GM23338 (cell line): Measurements from ENCODE around the gene KAT2B. TPM values are rescaled to one million over a fixed set of nuclear protein-coding genes. Genes with fewer than 3 reads are reported as not detected.

ENCODE experiments used
- ATAC-seq: fragments of 200-7000 bp; cut with Tn5 transposase; 3 replicates; pipeline ENCODE4 v1.9.1; 2020
- DNase-seq: peaks from one replicate; pipeline ENCODE4 v3.0.0-alpha.2; 2015; ENCODE audit warnings: low spot score
- H2AFZ ChIP-seq: fragments of 200-600 bp; sonication (generic); 2 replicates; pipeline ENCODE4 v1.8.0; 2016; ENCODE audit warnings: antibody characterized with exemption, mild to moderate bottlenecking, moderate library complexity
- H3F3A ChIP-seq: fragments of 200-600 bp; sonication (generic); replicated peaks from 2 replicates; pipeline ENCODE4 v1.8.0; 2017; ENCODE audit warnings: antibody characterized with exemption, mixed run types, low read depth
- H3K27ac ChIP-seq: fragments of 200-600 bp; sonication (generic); 2 replicates; pipeline ENCODE4 v1.6.1; 2016; ENCODE audit warnings: low read depth
- H3K27me3 ChIP-seq: fragments of 200-600 bp; sonication (generic); 2 replicates; pipeline ENCODE4 v1.8.0; 2016; ENCODE audit warnings: mild to moderate bottlenecking, mixed run types, moderate library complexity; ENCODE audit not compliant: insufficient read depth
- H3K36me3 ChIP-seq: fragments of 200-600 bp; sonication (generic); 2 replicates; pipeline ENCODE4 v1.8.0; 2016; ENCODE audit warnings: mild to moderate bottlenecking; ENCODE audit not compliant: insufficient read depth
- H3K4me1 ChIP-seq: fragments of 200-600 bp; sonication (generic); 2 replicates; pipeline ENCODE4 v1.8.0; 2016; ENCODE audit warnings: mild to moderate bottlenecking, moderate library complexity; ENCODE audit not compliant: insufficient read depth
- H3K4me2 ChIP-seq: fragments of 200-600 bp; sonication (generic); 2 replicates; pipeline ENCODE4 v1.7.1; 2017; ENCODE audit warnings: mixed run types
- H3K4me3 ChIP-seq: fragments of 200-600 bp; sonication (generic); 2 replicates; pipeline ENCODE4 v1.6.1; 2016; ENCODE audit warnings: mixed run types
- H3K79me2 ChIP-seq: fragments of 200-600 bp; sonication (generic); replicated peaks from 2 replicates; pipeline ENCODE4 v1.8.0; 2017; ENCODE audit warnings: mild to moderate bottlenecking; ENCODE audit not compliant: insufficient read depth
- H3K9me2 ChIP-seq: fragments of 200-600 bp; sonication (generic); 2 replicates; pipeline ENCODE4 v1.8.0; 2017; ENCODE audit not compliant: insufficient read depth
- H4K20me1 ChIP-seq: fragments of 200-600 bp; sonication (generic); replicated peaks from 2 replicates; pipeline ENCODE4 v1.8.0; 2017; ENCODE audit warnings: mild to moderate bottlenecking; ENCODE audit not compliant: insufficient read depth
- H3K27ac Mint-ChIP-seq: 2 replicates; pipeline ENCODE4 v1.8.0; 2020; ENCODE audit warnings: inconsistent platforms, mild to moderate bottlenecking, moderate library complexity, mixed read lengths
- H3K27me3 Mint-ChIP-seq: 3 replicates; pipeline ENCODE4 v1.8.0; 2022; ENCODE audit warnings: low read depth, mild to moderate bottlenecking, moderate library complexity, mixed read lengths, inconsistent platforms; ENCODE audit not compliant: insufficient read depth, poor library complexity
- H3K36me3 Mint-ChIP-seq: 3 replicates; pipeline ENCODE4 v1.8.0; 2021; ENCODE audit warnings: low read depth, mild to moderate bottlenecking, inconsistent platforms, moderate library complexity, mixed read lengths
- H3K4me1 Mint-ChIP-seq: 3 replicates; pipeline ENCODE4 v1.8.0; 2020; ENCODE audit warnings: mild to moderate bottlenecking, inconsistent platforms, mixed read lengths
- H3K4me3 Mint-ChIP-seq: 3 replicates; pipeline ENCODE4 v1.8.0; 2021; ENCODE audit warnings: moderate library complexity, mild to moderate bottlenecking, inconsistent platforms, mixed read lengths
- H3K9me3 Mint-ChIP-seq: 3 replicates; pipeline ENCODE4 v1.8.0; 2020; ENCODE audit warnings: moderate library complexity, mild to moderate bottlenecking, inconsistent platforms, mixed read lengths
- CREB1 ChIP-seq: fragments of 250-450 bp; sonication (Bioruptor Pico); IDR thresholded peaks from 2 replicates; pipeline ENCODE4 v1.5.0; 2020; ENCODE audit warnings: low read depth, mild to moderate bottlenecking, moderate library complexity
- CTCF ChIP-seq, 2 experiments: fragments of 200-600 bp in 1 of 2; sonication (generic) in 1 of 2; conservative IDR thresholded peaks; 2 replicates each; pipeline versions ENCODE4 v1.5.1 to v1.6.1; 2016 to 2017; ENCODE audit warnings: antibody characterized with exemption in 2 of 2, low read depth in 2 of 2, mild to moderate bottlenecking in 2 of 2, moderate library complexity in 1 of 2
- ETS1 ChIP-seq: IDR thresholded peaks from 2 replicates; pipeline ENCODE4 v1.6.1; 2016; ENCODE audit warnings: antibody characterized with exemption
- EZH2phosphoT487 ChIP-seq: fragments of 200-600 bp; sonication (generic); IDR thresholded peaks from one replicate; pipeline ENCODE4 v1.8.1; 2018; ENCODE audit warnings: antibody characterized with exemption; ENCODE audit not compliant: unreplicated experiment
- JUNB ChIP-seq: IDR thresholded peaks from one replicate; pipeline ENCODE4 v1.6.1; 2016; ENCODE audit warnings: antibody characterized with exemption; ENCODE audit not compliant: unreplicated experiment
- STAT1 ChIP-seq: IDR thresholded peaks from one replicate; pipeline ENCODE4 v1.6.1; 2016; ENCODE audit warnings: antibody characterized with exemption; ENCODE audit not compliant: unreplicated experiment
- ZNF114 ChIP-seq: fragments of 250-450 bp; sonication (Bioruptor Pico); IDR thresholded peaks from 2 replicates; pipeline ENCODE4 v1.5.0; 2020; ENCODE audit warnings: mild to moderate bottlenecking, moderate library complexity
- polyA plus RNA-seq: library from polyadenylated mRNA; unstranded; fragments of >200 nt; fragmentation: Nextera tagmentation; extraction: Ambion mirVana; gene quantifications from 2 replicates; pipeline ENCODE4 v1.2.1, GENCODE V29; 2016
- total RNA-seq: library from RNA; depleted of rRNA; stranded (reverse); fragments of >200 nt; shearing (Covaris generic); gene quantifications from 2 replicates; pipeline ENCODE4 v1.2.3, GENCODE V29; 2014

The KAT2B gene
- total and polyA plus RNA-seq, 2 experiments from 2014 or later: 1.3 to 4.4 TPM

GRCh38 chr3:20039466-20039764 lies 831 bp upstream of the KAT2B start (continued):
- no peak for TF ChIP-seq CTCF (conservative IDR thresholded peaks at IDR 0.05; ENCODE audit: low read depth in 2 of 2)
- TF ChIP-seq ETS1: no peak
- no peak for TF ChIP-seq ZNF114 (CRISPR knock-in tag)
- no peak for TF ChIP-seq JUNB

GRCh38 chr3:20040548-20041196 lies 426 bp downstream of the KAT2B start:
- TF ChIP-seq CREB1 (CRISPR knock-in tag): no peak
- no peak for TF ChIP-seq STAT1
- peak in 1 of 2 experiments; percentile 25; a peak in 2 of 4 replicates for TF ChIP-seq CTCF (conservative IDR thresholded peaks at IDR 0.05; ENCODE audit: low read depth in 2 of 2)
- Mint-ChIP-seq H3K27me3 (peaks cover 19% of the 10 kb centered on the region), H3K4me1 (peaks cover 16% of the 10 kb centered on the region), H3K4me3 (peak overlapping the region; percentile 89), H3K27ac (no peak overlapping the region), H3K9me3 (no peaks in the 10 kb centered on the region; the same call in 2 of the 3 replicates), H3K36me3 (no peaks in the 10 kb centered on the region; the same call in 2 of the 3 replicates)
- ATAC-seq (peak; percentile 55), DNase-seq (peak; percentile 81)
- Histone ChIP-seq H3K27ac (no peak overlapping the region), H3K4me1 (peaks cover 14% of the 10 kb centered on the region), H4K20me1 (no peaks in the 10 kb centered on the region; the same call in 1 of the 2 replicates), H3K4me3 (peak overlapping the region; percentile 84), H2AFZ (peak overlapping the region; percentile 90), H3K27me3 (peaks cover 29% of the 10 kb centered on the region), H3K4me2 (peak overlapping the region; percentile 96), H3F3A (peaks cover 8% of the 10 kb centered on the region), H3K36me3 (no peaks in the 10 kb centered on the region), H3K79me2 (no peaks in the 10 kb centered on the region), H3K9me2 (no peaks in the 10 kb centered on the region)

GRCh38 chr3:20041197-20041780 lies 1.0 kb downstream of the KAT2B start:
- TF ChIP-seq EZH2phosphoT487 (no peak), CTCF (conservative IDR thresholded peaks at IDR 0.05; ENCODE audit: low read depth in 2 of 2) (peak in 1 of 2 experiments; percentile 38; a peak in 2 of 4 replicates)
- peak overlapping the region; percentile 89 for H3K4me3 Mint-ChIP-seq
- peak; percentile 70 for DNase-seq
- peaks cover 19% of the 10 kb centered on the region for H3K27me3 Mint-ChIP-seq
- H3K36me3 Mint-ChIP-seq: no peaks in the 10 kb centered on the region; the same call in 2 of the 3 replicates
- no peak overlapping the region for H3K27ac Mint-ChIP-seq
- Histone ChIP-seq H3K4me1 (peaks cover 14% of the 10 kb centered on the region), H3F3A (peaks cover 8% of the 10 kb centered on the region), H2AFZ (peak overlapping the region; percentile 90), H3K79me2 (no peaks in the 10 kb centered on the region), H3K27ac (no peak overlapping the region), H4K20me1 (no peaks in the 10 kb centered on the region; the same call in 1 of the 2 replicates), H3K27me3 (peaks cover 29% of the 10 kb centered on the region), H3K4me3 (peak overlapping the region; percentile 84), H3K36me3 (no peaks in the 10 kb centered on the region), H3K9me2 (no peaks in the 10 kb centered on the region), H3K4me2 (peak overlapping the region; percentile 96)
- no peaks in the 10 kb centered on the region; the same call in 2 of the 3 replicates for H3K9me3 Mint-ChIP-seq
- ATAC-seq: peak; percentile 62
- H3K4me1 Mint-ChIP-seq: peaks cover 16% of the 10 kb centered on the region
